ENCODE measurements around the gene DHRS12.

Gene DHRS12

DNA sequence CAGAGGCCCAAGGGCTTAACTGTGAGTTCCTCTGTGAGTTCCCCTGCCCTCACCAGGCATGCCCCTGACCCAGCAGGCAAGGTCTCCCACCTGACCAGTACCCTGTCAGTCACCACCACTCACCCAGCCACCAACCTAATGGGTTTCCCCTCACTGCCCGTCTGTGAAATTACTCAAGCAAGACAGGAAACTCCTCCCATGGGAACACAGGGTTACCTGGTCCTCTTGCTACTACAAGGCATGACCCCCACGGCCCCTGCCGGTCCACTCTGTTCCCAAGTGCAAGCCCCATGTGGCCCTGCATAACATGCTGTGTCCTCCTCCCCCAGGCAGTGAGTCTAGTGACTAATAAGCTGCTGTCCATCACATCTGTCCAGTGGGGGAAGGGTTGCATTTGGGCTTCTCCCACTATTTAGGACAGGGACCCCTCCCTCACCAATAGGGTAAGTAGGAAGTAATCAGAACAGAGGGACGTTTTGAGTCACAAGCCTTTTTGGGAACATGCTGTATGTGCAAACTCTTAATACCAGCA is 8.0 kb upstream of the DHRS12 start:
- DNase-seq (ENCODE audit: low read depth in 1 of 2, low spot score in 1 of 2), result no peak

DNA sequence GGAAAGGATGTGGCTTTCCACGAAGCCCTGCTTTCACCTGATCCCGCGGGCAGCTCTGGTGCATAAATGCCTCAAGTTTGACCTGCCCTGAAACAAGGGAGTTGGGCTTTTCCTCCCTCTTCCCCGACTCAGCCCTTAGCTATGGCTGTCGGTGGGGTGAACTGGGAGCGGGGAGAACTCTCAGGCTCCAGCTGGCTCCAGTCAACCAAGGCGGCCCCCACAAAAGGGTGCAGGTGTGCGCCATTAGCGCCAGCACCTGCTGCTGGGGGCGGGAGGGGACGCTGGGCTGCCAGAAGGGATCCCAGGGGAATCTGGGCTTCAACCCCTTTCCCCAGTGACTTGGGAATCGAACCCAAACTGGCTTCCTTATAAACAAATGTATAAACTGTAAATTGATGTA is 7.1 kb upstream of the DHRS12 start:
- DNase-seq (ENCODE audit: low read depth in 1 of 2, low spot score in 1 of 2), result no peak

DNA sequence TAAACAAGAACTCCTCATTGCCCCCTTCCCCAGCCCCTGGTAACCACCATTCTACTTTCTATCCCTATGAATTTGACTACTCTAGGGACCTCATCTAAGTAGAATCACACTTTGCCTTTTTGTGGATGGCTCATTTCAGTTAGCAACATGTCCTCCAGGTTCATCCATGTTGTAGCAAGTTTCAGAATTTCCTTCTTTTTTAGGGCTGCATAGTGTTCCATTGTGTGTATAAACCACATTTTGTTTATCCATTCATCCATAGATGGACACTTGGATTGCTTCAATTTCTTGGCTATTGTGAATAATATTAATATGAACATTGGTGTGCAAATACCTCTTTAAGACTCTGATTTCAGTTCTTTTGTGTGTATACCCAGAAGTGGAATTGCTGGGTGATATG is 4.8 kb upstream of the DHRS12 start:
- DNase-seq (ENCODE audit: low read depth in 1 of 2, low spot score in 1 of 2), result no peak

DNA sequence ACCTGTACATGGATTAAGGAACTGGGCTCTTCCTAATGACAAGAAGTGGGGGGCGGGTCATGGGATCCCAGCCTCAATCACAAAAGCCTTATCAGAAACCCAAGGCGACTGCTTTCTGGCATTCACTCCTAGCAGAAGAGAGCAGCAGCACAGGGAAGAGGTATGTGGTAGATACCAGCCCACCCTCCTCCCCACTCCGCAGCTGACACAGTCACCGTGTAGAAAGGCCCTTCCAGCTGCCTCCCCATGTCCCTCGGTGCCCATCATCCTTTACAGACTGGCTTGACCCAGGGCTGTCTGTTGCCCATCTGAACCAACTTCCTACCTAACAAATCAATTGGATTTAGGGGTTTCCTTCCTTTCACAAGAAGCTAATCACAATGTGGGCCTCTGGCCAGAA is 3.1 kb upstream of the DHRS12 start:
- no peak for DNase-seq (ENCODE audit: low read depth in 1 of 2, low spot score in 1 of 2)

DNA sequence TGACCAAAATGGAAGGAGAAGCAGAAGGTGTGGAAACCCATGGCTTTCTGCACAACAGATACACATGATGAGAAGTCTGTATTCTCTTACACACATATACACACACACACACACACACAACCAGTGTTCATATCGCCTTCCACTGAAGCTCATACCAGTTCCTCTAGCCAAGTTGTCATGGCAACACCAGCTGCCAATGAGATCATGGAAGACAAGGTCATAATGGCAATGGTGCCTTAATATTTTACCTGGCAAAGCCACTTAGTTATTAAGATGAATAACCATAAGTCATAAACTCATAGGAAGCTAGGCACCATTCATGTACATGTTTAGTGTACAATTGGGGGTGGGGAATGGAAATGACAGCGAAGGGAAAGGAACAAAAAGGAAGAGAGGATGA is 2.6 kb upstream of the DHRS12 start:
- DNase-seq (ENCODE audit: low read depth in 1 of 2, low spot score in 1 of 2), result no peak

DNA sequence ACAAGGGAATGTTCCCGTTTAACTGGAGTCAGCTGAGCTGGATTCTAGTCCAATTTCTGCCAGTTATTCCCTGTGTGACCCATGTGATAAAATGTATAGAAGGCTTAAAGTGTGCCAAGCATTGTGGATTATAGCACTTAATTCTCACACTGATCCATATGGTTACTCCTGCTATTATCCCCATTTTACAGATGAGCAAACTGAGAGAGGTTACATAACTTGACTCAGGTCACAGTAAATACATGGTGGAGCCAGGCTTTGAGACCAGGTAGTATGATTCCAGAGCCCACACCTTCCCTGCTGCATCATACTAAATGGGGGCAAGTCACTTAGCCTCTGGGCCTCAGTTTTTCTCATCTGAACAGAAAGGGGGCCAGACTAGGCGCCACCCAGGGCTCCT is 2.0 kb upstream of the DHRS12 start:
- no peak for DNase-seq (ENCODE audit: low read depth in 1 of 2, low spot score in 1 of 2)

DNA sequence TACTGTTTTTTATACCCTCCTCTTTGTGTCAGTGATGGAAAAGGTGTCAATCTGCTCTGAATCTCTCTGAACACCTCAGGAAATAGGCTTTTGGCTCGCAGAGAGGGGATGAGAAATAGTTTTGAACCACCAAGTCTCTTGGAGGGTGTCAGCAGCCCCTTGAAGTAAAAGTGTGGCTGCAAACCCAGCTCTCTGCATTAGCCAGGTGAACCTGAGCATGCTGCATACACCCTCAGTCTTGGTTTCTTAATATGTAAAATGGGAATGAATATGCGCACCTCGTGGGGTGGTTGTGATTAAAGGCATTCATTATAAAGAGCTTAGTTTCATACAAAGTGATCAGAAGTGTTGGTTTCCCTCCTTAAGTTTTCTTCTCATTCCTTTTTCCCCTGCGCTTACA is 1.4 kb upstream of the DHRS12 start:
- DNase-seq (ENCODE audit: low read depth in 1 of 2, low spot score in 1 of 2), result no peak

DNA sequence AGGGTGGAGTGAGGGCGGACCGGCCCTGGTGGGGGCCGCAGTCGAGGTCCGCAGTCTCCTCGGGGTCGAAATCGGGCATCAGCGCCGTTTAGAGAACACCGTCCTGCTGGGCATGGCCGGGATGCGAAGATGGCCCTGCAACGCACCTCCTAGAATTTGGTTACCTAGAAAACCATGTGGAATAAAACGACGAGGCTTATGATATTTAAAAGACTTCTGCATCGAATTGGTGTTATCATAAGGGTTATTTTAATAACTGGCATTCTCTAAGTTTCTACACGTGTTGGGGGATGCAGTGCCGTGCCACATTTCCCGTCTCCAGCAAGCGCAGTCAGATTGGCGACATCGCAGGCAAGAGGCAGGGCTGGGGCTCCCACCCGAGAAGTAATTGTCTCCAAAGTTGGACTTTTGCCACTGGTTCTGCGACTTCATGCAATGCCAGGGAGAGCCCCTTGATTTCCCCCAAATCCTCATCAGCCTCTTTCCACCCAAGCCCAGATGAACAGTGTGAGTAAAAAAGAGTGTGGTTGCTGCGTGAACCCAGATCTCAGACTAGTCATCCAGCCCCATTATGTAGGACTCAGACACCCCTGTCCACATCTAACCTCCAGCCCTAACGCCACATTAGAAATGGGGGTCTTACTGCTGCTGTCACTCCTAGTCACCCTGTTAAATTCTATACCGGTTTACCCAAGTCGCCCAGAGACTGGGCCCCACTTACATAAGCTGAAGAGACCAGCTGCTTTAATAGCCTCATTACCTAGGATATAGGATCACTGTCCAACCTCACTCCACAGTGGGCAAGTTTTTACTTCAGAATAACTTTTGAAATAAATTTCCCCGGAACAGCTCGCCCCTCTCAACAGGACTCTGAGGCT is 571 bp upstream of the DHRS12 start:
- DNase-seq (ENCODE audit: low read depth in 1 of 2, low spot score in 1 of 2), result no peak

DNA sequence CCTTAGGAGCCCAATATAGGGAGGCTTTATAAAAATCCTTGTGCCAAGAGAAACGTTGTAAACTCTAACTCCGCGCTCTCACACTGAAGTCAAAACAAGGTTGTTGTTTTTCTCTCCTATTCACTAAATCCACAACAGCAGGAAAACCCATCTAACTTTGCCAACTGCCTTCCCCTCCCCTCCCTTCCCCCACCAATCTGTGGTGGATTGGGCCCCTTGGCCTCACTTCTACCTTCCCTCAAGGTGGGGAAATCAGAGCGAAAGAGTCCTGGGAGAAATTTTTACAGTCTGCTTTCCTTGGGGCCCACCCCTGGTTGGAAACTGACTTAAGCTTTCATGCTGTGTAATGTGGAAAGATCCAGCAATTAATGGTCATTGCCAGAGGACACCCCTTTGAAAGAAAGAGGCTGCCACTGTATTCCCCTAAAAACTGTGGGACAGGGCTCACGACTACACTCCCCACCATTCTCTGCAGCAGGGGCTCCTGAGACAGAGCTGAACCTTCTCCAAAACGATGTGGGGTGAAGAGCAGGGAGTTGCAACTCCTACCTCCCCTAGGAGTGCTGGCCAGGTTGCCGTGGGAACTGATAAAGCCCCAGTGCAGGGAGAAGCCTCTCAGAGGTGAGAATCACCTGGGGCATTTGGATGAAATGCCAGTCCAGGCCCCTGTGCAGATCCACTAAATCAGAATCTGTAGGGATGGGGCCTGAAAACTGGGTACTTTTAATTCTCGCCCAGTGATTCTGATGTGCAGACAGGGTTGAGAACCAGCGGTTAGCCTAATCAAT is 1.1 kb downstream of the DHRS12 start:
- DNase-seq (ENCODE audit: low read depth in 1 of 2, low spot score in 1 of 2), result no peak

DNA sequence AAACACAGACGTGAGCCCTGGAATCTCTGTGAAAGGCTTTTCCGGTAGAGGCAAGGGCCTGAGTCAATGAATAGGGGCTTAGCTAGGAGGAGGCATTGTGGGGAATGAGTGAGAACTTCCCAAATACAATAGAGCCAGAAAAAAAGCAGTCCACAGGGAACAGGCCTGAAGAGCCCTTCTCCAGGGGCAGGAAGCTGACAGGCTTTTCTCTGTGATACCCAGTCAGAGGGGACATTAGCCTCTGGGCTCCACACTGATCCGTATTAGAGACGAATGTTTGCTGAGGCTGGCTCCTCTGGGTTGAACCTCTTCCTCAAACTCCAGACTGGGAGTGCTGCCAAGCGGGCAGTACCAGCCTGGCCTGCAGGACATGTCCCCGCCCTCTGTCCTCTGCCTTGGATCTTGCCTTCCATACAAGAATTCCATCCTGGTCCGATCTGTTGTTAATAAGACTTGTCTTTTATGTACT is 2.3 kb downstream of the DHRS12 start:
- no peak for DNase-seq (ENCODE audit: low read depth in 1 of 2, low spot score in 1 of 2)

DNA sequence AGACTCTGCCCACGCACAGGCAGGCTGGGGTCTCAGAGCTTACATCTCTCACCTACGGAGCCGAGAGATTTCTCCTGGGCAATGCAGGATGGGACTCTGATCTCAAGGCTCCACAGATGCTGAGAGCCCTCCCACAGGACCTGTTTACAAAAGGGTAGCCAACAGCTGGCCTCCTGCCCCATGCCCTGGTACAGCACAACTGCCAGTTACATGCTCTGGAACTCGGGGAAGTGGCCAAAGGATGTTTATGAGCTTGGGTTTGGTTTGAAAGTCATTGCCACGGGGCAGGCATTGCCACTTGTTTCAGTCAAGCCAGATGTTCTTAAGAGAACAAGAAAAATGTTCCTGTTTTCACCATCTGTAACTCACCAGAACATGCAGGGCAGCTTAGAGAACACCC is 3.5 kb downstream of the DHRS12 start:
- DNase-seq (ENCODE audit: low read depth in 1 of 2, low spot score in 1 of 2), result no peak

DNA sequence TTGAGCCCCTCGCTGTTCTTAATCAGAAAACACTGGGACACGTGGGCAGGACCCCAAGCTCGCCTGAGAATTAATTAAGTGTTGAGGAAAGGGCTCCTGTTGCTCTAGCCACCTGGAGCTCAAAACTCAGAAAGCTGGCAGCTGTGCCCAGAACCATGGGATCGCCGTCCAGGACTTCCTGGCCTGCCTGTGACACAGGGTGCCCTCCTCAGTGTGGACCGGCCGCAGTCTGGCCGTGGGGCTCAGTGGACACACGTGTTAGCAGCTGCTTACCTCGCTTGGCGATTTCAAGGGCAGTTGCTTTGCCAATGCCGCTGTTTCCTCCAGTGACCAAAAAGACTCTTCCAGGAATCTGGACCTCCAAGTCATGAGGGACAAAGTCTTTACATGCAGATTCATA is 4.7 kb downstream of the DHRS12 start:
- no peak for DNase-seq (ENCODE audit: low read depth in 1 of 2, low spot score in 1 of 2)

DNA sequence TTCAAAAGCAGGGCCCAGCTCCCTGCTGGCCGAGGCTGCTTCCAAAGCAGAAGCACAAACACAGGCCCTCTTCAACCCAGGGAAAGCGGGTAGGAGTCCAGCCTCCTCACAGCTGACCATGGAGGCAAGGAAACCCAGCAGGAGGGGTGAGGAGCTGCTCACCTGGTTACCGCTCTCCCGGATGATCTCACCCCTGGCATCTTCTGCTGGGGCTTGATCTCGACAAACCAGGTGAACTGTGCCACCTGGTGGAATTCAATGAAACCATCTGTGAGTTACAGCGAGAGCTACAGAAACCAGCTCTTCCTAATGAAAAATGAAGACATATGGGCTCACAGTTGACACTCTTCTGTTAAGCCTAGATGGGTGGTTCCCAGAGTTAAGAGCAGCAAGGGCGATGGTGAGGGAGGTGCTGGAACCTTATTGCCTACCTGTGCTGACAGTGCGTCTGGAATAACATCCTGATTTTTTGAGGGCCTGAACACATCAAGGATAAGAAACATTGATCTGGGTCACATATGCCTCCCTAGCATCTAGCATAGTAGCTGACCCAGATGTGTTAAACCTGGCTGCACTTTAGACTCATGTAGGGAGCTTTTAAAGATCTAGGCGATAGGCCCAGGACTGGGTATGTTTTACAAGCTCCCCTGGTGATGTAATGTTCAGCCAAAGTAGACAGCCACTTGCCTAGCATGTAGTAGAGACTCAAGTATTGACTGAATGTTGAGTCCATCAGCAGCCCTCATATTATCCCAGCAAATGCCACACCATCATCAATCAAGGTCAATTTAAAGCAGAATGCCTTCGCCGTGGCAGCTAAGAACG is 6.1 kb downstream of the DHRS12 start:
- DNase-seq (ENCODE audit: low read depth in 1 of 2, low spot score in 1 of 2), result peak in 1 of 2 donors; percentile 26

DNA sequence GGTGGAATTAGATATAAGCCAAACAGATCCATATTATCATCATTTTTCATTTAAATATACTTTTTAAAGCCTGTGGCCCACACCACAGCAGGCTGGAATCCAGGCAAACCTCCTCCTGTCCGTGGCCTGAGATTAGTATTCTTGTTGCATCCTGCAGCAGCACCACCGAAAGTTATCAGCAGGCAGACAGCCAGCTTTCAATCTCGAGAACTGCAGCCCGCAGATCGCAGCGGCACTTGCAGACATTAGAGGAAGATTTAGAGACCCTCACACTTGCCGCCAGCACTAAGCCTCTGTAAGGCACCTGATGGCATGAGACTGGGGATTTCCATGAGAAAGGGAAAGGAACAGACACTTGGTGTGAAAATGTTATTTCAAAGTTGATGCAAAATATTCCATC is 7.4 kb downstream of the DHRS12 start:
- DNase-seq (ENCODE audit: low read depth in 1 of 2, low spot score in 1 of 2), result no peak

DNA sequence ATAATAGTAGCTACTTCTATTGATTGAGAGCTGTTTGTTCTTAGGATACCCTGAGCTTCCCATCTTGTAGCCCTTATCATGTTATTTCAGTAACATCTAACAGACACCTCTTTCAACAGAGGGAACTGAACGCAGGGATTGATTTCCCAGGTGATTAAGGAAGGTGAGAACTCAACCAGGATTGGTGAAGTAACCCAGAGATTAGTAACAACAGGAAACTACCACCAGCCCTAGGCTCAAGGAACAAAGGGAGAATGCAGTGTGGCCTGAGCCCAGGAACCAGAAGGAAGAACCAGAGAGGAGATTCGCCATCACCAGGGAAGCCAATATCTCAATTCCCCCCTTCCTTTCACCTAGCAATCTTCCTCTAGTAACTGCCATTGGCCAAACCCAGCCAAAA is 8.5 kb downstream of the DHRS12 start:
- DNase-seq (ENCODE audit: low read depth in 1 of 2, low spot score in 1 of 2), result no peak

DNA sequence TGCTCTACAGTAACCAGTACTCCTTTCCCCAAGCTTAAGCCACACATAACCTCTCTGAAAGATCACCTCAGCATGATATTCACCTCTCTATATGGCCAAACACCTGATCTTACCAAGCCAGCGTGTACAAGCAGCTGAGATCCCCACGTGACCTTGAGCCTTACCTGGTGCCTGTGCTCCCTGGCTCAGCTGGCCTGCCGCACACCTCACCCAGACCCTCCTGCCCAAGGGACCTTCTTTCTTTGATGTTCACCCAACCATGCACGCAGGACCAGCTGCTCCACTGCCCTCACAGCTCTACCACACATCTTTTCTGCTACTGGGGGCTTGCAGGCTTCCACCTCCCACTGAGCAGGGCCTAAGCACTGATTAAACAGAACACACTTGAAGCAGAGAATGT is 9.0 kb downstream of the DHRS12 start:
- DNase-seq (ENCODE audit: low read depth in 1 of 2, low spot score in 1 of 2), result no peak

DNA sequence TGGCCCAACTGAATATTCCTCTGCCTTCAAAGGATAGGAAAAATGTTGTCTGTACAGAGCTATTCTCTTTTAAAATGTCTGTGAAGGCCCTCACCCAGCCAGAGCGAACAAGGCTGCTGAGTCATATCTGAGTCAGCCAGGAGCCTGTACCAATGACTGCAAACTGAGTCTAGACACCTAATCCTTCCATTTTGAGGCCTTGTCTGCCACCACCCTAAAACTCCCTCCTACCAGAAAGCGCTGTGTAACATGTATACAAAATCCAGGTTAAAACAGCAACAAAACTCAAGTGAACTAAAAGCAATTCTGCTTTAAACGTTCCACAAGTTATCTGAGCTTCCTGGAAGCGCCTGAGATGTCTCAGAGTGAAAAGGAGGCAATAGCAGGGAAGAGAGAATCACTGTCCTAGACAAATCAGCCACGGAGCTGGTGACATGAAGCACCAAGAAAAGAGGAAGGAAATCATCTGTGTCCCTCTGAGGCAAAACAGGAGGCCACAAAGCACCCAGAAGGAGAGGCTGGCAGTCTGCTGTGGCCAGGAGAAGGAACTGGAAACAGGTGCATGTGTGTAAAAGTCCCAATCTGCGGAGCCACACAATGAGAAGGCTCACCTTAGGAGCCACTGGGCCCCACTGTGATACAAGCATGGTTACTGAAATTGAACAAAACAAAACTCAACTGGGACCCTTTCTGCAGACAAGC is 10.2 kb downstream of the DHRS12 start:
- no peak for DNase-seq (ENCODE audit: low read depth in 1 of 2, low spot score in 1 of 2)

DNA sequence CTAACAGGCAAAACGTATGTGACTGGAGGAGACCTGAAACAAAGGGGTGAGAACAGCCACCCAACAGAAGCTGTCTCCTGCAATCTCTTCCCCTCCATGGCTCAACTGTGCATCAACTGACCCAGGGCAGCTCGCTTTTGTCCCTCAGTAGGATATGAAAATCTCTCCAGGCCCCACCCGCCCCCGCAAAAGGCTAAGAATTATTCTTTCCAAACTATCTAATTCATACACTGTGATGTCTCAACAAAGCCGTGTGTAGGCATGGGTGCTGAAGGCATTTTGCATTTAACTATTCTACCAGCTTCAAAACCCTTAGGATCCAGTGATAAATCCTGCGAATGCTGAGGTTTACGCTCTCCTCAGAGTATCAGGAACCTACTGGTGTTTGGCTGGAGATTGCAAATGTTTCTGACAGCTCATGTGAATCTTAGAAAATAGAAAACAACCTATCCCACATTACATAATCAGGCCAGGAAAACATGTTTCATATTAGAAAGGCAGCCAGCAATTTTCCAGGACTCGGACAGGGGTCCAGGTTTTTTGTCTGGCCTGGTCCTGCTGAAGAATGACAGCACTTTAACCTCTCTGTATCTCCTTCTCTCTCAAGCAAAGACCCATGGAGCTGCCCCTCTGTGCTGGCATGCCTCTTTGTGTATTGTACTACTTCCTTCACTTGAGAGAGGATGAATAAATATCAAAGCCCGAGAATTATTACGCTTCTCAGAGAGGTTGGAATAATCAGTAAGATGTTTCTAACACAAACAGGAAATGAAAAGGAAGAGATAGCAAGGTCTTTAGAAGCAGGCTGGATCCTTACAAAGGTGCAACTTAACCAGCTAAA is 17.3 kb downstream of the DHRS12 start:
- DNase-seq (ENCODE audit: low read depth in 1 of 2, low spot score in 1 of 2), result no peak

DNA sequence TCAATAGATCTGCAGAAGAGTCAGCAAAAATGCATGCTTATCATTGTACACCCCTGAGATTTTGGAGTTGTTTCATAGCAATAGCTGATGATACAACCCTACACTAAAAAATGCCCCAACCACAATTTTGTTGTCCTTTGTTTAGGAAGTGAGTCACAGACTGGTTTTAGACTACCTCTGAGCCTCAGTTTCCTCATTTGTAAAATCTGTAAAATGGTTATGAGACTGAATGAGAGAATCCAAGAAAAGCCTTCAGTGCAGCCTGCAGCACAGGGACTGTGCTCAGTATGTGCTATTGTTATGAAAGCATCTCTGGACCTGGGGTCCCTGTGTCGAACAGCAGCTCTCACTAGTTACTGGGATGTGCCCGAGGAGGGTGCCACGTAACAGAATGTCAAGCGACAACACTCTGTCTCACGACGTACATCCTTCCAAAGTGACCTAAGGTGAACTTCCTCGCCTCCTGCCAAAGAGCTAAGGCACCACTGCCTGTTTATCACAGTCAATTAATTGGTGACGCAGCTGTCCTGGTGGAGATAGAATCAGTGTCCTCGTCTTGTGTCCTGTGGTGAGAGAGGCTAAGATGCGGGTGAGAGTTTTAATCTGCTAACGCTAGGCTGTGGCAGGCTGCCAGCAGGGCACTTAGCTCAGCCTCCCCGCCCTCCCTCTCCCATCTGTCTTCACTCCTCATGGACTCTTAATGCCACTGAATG is 18.1 kb downstream of the DHRS12 start:
- no peak for DNase-seq (ENCODE audit: low read depth in 1 of 2, low spot score in 1 of 2)

Measured in stimulated activated CD4-positive, alpha-beta T cell treated with anti-CD3 and anti-CD28 coated beads, Interleukin-15, amount 100 ng/mL, for 1 hour (primary cell).